GM12878 (cell line): ENCODE measurements around the gene SEC11A. TPM values are rescaled to one million over a fixed set of nuclear protein-coding genes. Genes with fewer than 3 reads are reported as not detected.

Experiments used
- ATAC-seq: fragments of 200-7000 bp; cut with Tn5 transposase; 3 replicates; pipeline ENCODE4 v1.9.1; 2020; ENCODE audit warnings: mild to moderate bottlenecking, moderate library complexity
- BruUV-seq: library from RNA; stranded (reverse); fragments of 400-500 nt; replicated peaks from 2 replicates; lab custom pipeline; 2021; lab: Mats Ljungman, UMichigan
- CTCF ChIA-PET: fragments of 300-600 bp; sonication (Branson Sonifier 250); formaldehyde crosslinking; extraction: SDS; loops from one replicate; lab custom pipeline; 2021; ENCODE audit warnings: inconsistent platforms; lab: Yijun Ruan, JAX
- POLR2A ChIA-PET: fragments of 350-600 bp; formaldehyde crosslinking; extraction: SDS; loops from one replicate; lab custom pipeline; 2021; ENCODE audit warnings: inconsistent platforms; lab: Charles Lee
- RAD21 ChIA-PET: fragments of 300-600 bp; sonication (Branson Sonifier 250); formaldehyde crosslinking; loops from one replicate; lab custom pipeline; 2023; ENCODE audit warnings: antibody characterized with exemption; ENCODE audit not compliant: unreplicated experiment; lab: Charles Lee
- SMC1A ChIA-PET: fragments of 300-600 bp; sonication (Branson Sonifier 250); formaldehyde crosslinking; loops from one replicate; lab custom pipeline; 2023; ENCODE audit not compliant: unreplicated experiment, uncharacterized antibody; lab: Charles Lee
- DNase-seq: peaks from one replicate; pipeline ENCODE4 v3.0.0-alpha.2; 2011; ENCODE audit warnings: low read depth, low spot score
- FAIRE-seq: peaks from 3 replicates; lab custom pipeline; 2011; peaks lifted over from hg19 to GRCh38; lab: Jason Lieb, UNC
- H2AFZ ChIP-seq: 2 replicates; pipeline ENCODE4 v1.6.0; 2011; ENCODE audit warnings: low read depth, low read length, control low read depth; ENCODE audit not compliant: control insufficient read depth
- H3K27ac ChIP-seq: 2 replicates; pipeline ENCODE4 v1.5.1; 2011; ENCODE audit warnings: control low read depth; ENCODE audit not compliant: control insufficient read depth, insufficient read depth
- H3K27me3 ChIP-seq, 2 experiments: replicated peaks in 1 of 2; 2 replicates each; pipeline versions ENCODE4 v1.6.0 to v1.6.1; 2011; ENCODE audit warnings: low read length in 1 of 2; ENCODE audit not compliant: control insufficient read depth in 2 of 2, insufficient read depth in 2 of 2
- H3K36me3 ChIP-seq, 2 experiments: 2 replicates each; pipeline ENCODE4 v1.5.1; 2011; ENCODE audit warnings: low read length in 1 of 2; ENCODE audit not compliant: control insufficient read depth in 2 of 2, insufficient read depth in 2 of 2
- H3K4me1 ChIP-seq: 2 replicates; pipeline ENCODE4 v1.6.1; 2011; ENCODE audit warnings: mild to moderate bottlenecking, low read length, moderate library complexity, mixed read lengths; ENCODE audit not compliant: control insufficient read depth, insufficient read depth
- H3K4me2 ChIP-seq: 2 replicates; pipeline ENCODE4 v1.6.0; 2011; ENCODE audit warnings: control low read depth; ENCODE audit not compliant: control insufficient read depth, insufficient read depth
- H3K4me3 ChIP-seq: fragments of 200-600 bp; sonication (generic); 2 replicates; pipeline ENCODE4 v1.5.1; 2016
- H3K79me2 ChIP-seq: 2 replicates; pipeline ENCODE4 v1.6.0; 2011; ENCODE audit warnings: low read length; ENCODE audit not compliant: control insufficient read depth, insufficient read depth
- H3K9ac ChIP-seq: 2 replicates; pipeline ENCODE4 v1.8.0; 2011; ENCODE audit warnings: low read length, control low read depth, mixed read lengths; ENCODE audit not compliant: control insufficient read depth, insufficient read depth
- H3K9me3 ChIP-seq: replicated peaks from 3 replicates; pipeline ENCODE4 v1.5.1; 2011; ENCODE audit warnings: mild to moderate bottlenecking, low read length; ENCODE audit not compliant: control insufficient read depth, insufficient read depth
- H4K20me1 ChIP-seq: 2 replicates; pipeline ENCODE4 v1.6.0; 2011; ENCODE audit not compliant: control insufficient read depth, insufficient read depth
- MLLT1 ChIP-seq: fragments of 450-650 bp; IDR thresholded peaks from 2 replicates; pipeline ENCODE4 v1.6.1; 2016; ENCODE audit warnings: mild to moderate bottlenecking
- MXI1 ChIP-seq: fragments of 150-350 bp; IDR thresholded peaks from 2 replicates; pipeline ENCODE4 v1.6.1; 2011; ENCODE audit warnings: low read depth, mild to moderate bottlenecking, inconsistent platforms, low read length, improper control_type of control experiment
- WGBS: methylation state at CpG from one replicate; pipeline ENCODE4 v1.1.6; 2016; ENCODE audit warnings: low lambda C conversion rate; ENCODE audit not compliant: insufficient replicate concordance, insufficient coverage; ENCODE audit errors: missing lambda C conversion rate; 5-methylcytosine and 5-hydroxymethylcytosine counted together
- in situ Hi-C: fragments of 300-500 bp; cut with MboI; formaldehyde crosslinking; loops from 9 replicates; pipeline ENCODE4 v1.14.3; 2018; ENCODE audit warnings: mixed read lengths
- intact Hi-C: fragments of 100-400 bp; cut with micrococcal nuclease; formaldehyde crosslinking; loops from one replicate; pipeline ENCODE4 v1.14.2; 2022; ENCODE audit not compliant: unreplicated experiment
- polyA plus RNA-seq, 11 experiments: library from polyadenylated mRNA; depleted of rRNA in 4 of 11; unstranded in 6 of 11; stranded (reverse) in 5 of 11; fragments of >200 nt; fragmentation: Nextera tagmentation in 4 of 11; fragmentation: Illumina TruSeq in 1 of 11; extraction: Ambion mirVana in 4 of 11; extraction: Trizol in 1 of 11; gene quantifications; 1 replicate in 1 of 11; 2 replicates in 10 of 11; pipeline versions ENCODE4 v1.2.1 to v1.2.3, GENCODE V29; 2011 to 2016; ENCODE audit warnings: inconsistent platforms in 2 of 11, missing spikeins in 2 of 11, low read depth in 1 of 11
- total RNA-seq, 4 experiments: library from RNA; depleted of rRNA in 3 of 4; stranded (reverse); fragments of >200 nt in 3 of 4; fragmentation: Illumina TruSeq in 1 of 4; extraction: Trizol in 1 of 4; gene quantifications; 2 replicates each; pipeline versions ENCODE4 v1.2.1 to v1.2.3, GENCODE V29; 2013 to 2021

SEC11A gene
- total and polyA plus RNA-seq, 10 of the 15 experiments (the other 5 are each of a cell fraction or from before 2014, with no cell fraction given) = 99.2 to 159 (median 143) TPM

GRCh38 chr15:84658788-84659411 lies 57.0 kb downstream of the SEC11A start:
- FAIRE-seq = peak; percentile 71
- H3K4me1 ChIP-seq = peaks cover 16% of the 10 kb centered on the region
- in situ Hi-C loops = no loop called here
- SMC1A ChIA-PET = interaction anchor here (0.8 to 1.5 kb wide), 6 partner anchors 9 to 85 kb away, joined by 3 to 5 read pairs (median 4); partner anchors contain the start of gene SEC11A
- H2AFZ ChIP-seq = peak overlapping the region; percentile 70
- no peaks in the 10 kb centered on the region for H4K20me1 ChIP-seq
- POLR2A ChIA-PET = interaction anchor here (0.9 to 1.1 kb wide), 2 partner anchors 71 to 113 kb away, joined by 3 read pairs; no protein-coding TSS in a partner anchor
- TF ChIP-seq MLLT1 (no peak), MXI1 (0 out of 2 replicates have a peak, but pooled peaks have one; percentile 24)
- TF ChIP-seq, all 136 proteins: peak for 1
- peaks cover 0 to 3% of the 10 kb centered on the region in 2 experiments; a peak in 1 of 4 replicates for H3K36me3 ChIP-seq
- CTCF ChIA-PET = interaction anchor here (0.8 to 7.6 kb wide), 12 partner anchors 12 to 163 kb away, joined by 3 to 52 read pairs (median 4); partner anchors contain the start of genes SEC11A and ZSCAN2
- peaks cover 2% of the 10 kb centered on the region for H3K79me2 ChIP-seq
- H3K4me2 ChIP-seq = peak overlapping the region; percentile 88
- DNase-seq = no peak
- intact Hi-C loops = no loop called here
- H3K4me3 ChIP-seq = no peak overlapping the region
- no peak overlapping the region for H3K27ac ChIP-seq
- no peaks in the 10 kb centered on the region for H3K9me3 ChIP-seq
- 8% methylated on average over 7 of the region's 7 CpGs for WGBS
- RAD21 ChIA-PET = interaction anchor here (1.2 to 2.2 kb wide), 3 partner anchors 98 to 219 kb away, joined by 4 to 6 read pairs (median 4); no protein-coding TSS in a partner anchor
- peak overlapping the region; percentile 71 for H3K9ac ChIP-seq
- no peaks in the 10 kb centered on the region for H3K27me3 ChIP-seq
- no peak for ATAC-seq
- BruUV-seq = no TSS peak
